Activated T-helper 1 cell treated with anti-CD3 and anti-CD28 coated beads, Interleukin-2, amount 50 U/mL, for 16 hours (primary cell): ENCODE data around the gene CD28.

Experiments used
- DNase-seq, 2 donors: peaks; one replicate each; pipeline ENCODE4 v3.0.0-alpha.2; 2020; ENCODE audit warnings: low read depth in 1 of 2, low spot score in 1 of 2

CD28 gene

DNA sequence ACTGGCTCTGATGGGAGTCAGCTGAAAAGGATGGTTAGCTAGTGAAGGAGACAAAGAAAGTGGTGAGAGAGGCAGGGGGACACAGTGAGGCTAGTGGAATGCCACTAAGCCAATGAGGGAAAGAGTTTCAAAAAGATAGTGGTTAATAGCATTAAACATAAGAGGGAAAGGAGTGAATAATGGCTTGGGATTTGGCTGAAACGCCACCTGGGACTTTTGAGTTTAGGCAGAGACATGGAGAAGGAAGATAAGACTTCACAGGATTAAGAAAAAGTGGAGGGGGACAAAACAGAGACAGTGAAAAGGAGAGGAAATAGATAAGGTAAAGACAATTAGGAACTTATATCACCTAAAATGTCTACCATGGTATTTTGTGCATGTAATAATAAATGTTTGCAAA lies 6.9 kb downstream of the CD28 start:
- DNase-seq, result no peak

GRCh38 chr2:203714112-203714511 lies 7.7 kb downstream of the CD28 start:
- no peak for DNase-seq

GRCh38 chr2:203715744-203716143 lies 9.3 kb downstream of the CD28 start:
- DNase-seq, result no peak

DNA sequence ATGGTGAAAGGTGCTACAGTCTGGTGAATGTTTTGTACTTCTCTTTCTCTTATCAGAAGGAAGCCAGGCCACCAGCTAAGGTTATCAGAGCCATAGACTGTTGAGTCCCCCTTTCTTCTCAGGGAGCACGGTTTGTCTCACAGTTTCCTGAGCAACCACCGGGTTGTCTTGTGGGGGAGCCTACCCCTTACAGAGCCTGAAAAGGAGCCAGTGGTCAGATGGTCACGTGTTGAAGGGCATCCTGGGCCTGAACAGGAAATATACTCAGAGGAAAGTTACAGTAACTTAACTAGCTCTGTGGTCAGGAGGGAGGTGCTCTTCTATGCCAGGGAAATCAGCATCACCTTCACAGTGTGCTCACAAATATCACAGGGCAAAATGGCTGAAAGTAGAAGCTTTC lies 11.6 kb downstream of the CD28 start:
- DNase-seq, result no peak

DNA sequence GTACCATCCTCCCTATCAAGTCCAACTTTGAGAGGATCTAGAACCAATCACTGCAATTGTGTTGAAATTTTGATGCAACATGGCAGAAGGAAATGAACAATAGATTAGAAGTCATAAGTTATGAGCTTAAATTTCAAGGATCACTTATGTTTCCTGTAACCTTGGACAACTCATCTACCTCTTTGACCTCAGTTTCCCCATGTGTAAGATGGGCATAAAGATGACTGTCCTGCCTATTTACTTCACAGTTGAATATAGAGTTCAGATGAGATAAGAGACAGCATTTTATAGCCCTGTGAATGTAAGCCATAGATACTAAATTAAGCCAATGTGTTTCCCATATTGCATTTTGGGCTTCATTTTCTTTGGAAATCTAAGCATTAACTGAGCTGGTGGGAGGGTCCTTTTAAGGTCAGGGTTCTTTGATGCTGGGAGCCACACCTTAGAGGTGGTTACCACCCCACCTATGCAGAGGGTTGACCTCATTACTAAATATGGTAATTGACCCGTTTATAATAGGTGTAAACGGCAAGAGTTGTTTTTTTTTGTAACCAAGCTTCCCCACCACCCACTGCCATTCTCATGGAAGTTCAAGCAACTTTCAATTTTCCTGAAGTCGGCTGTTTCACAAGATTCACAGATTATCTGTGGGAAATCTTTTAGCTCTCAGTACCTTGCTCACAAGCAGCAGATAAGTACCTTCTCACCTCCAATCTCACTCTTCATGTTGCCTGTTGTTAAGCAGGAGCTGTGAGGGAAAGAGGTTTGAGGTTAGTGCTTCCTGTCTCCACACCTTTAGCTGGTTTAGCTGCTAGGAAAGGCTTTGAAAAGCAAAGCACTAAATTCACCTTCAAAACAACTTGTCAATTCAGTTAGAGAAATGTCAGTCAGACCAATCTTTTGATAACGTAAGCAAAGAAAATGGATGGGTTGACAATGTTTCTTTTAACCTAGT lies 13.3 kb downstream of the CD28 start:
- DNase-seq, result no peak

DNA sequence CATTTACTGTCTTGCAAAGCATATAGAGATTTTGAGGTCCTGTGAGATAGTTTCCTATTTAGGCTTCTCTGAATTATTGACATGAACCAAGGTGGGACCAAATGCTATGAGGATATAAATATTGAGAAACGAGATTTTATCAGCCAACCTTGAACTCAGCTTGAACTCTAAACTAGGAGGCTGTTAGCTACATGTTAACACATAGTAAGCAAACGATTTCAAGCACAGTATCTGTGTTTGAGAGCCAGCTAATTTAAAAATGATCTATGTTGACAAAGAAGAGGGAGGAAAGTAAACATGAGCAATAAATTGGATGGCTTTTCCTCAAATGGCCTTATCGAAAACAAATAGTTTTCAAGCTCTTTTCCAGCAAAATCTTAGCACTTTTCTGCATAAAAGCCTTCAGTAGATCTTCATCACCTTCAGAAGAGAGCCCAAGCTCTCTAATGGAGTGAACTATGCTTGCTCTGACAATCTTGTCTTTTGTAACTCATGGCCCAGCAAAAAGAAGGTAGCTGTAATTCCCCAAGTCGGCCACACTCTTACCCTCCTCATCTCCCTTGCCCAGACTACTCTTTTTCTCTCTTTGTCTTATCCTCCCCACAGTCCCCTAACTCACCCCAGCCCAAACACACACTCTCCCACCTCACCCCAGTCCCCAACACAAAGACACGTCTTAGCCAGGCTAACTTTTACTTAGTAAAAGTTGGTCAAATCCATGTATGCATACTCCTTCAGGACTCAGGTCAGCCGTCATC lies 14.7 kb downstream of the CD28 start:
- DNase-seq, result no peak

DNA sequence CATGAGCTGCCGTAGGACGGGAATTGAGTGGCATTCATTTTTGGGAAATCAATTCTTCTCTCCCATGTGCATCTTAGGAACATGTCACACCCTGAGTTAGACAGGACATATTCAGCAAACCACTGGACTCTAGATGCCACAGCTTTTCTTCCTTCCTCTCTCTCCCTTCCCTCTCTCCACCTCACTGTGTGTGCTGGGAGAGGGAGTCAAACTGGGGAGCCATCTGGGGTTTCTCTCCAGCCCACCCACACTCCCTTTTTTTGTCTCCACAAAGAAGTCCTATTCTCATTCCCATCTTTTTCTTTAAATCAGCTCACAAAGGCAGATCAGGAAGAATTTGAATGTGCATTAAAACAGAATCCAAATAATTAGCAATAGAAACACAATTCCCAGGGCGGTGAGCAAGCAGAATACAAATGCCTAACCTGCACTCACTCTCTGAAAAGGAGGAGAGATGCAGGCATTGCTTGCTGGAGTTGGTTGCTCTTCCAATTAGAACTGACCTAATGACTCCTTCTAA lies 15.4 kb downstream of the CD28 start:
- no peak for DNase-seq

DNA sequence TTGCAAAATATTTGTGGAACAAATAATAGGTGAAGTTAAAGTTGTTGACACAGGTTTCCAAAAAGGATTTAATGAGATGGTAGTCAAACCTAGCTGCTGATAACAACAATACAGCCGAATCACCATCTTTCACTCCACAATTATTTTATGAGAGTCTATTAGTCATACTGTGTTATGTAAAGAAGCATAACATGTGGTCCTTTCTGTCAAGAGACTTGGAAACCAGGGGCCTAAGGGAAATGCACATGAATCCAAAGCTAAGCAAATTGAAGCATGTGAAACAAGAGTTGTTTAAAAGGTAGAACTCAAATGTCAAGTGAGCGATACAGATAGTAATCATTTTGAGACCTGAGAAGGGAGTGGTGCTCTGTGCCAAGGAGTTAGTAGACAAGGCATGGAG lies 16.0 kb downstream of the CD28 start:
- no peak for DNase-seq

DNA sequence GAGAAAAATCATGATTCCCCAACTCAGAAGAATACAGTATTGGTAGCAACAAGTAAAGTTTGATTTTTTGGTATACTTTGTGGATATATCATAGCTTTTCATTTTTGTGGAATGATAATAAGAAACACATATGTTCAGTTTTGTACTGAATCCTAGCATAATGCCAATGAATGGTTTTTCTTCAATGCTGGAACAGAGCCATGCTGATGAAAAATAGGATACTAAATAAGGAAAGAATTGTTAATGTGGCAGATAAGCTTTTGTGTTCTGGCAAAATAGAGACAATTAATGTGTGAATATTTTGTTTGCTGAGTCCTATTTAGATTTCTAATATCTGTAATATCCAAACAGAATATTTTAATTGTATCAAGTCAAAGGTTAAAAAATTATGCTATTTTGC lies 21.9 kb downstream of the CD28 start:
- no peak for DNase-seq

GRCh38 chr2:203730076-203730729 lies 23.8 kb downstream of the CD28 start:
- no peak for DNase-seq

DNA sequence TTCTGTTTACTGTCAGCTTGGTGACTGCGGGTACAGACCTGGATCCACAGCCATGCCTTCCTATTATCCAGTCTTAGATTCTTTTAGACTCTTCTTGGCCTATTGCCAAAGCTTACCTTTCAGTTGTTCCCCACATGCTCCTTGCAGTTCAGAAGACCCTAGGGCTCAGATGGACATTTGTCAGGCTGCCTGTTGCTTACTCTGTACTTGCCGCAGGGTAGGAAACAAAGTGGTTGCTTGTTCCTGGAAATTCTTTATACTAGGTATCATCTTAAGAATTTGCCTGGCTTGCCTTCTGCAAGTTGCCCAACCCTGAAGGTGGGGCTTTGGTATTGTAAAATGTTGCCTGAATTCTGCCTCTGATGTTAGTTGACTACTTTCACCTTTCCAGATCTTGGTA lies 24.4 kb downstream of the CD28 start:
- DNase-seq, result no peak

DNA sequence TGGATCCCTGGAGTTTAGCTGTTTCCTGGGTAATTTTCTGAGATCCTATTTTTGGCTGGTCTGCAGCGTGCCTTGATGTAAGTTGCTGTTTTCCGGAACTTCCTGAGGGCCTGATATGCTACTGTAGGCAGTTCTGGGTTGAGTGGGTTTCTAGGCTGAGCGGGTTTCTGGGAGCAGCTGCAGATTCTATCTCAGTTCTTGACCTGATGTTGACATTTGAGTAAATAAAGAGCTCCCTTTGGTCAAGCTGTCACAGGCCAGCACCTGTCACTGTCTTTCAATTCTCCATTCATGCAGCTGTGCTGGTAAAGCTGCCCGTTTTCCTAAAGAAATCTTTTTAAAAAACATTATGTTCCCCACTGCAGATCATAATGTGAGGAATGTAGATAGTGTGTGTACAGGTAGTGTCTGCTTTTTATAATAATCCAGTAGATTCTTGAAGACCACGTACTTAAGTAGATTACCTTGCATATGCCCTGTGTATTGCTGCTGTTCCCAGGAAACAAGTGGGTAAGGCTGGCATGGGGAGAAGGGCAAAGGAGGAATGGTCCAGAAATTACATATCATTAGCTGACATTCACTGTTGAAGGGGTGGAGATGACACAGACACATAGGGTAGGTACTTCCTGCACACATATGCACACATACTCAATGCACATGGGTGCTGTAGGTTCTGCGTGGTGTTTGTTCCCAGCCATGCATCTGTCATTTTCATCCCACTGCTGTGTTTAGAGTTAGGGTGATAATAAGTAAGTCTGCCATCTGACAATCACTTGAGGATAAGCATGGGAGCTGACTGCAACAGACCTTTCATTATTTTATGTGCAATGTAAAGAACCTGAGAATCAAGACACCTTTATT lies 25.9 kb downstream of the CD28 start:
- DNase-seq, result no peak

- DNase-seq, result no peak
Measured at GRCh38 chr2:203732953-203733510, 26.6 kb downstream of the CD28 start.

GRCh38 chr2:203733684-203734083 lies 27.2 kb downstream of the CD28 start:
- no peak for DNase-seq

GRCh38 chr2:203734276-203734983 lies 28.0 kb downstream of the CD28 start:
- no peak for DNase-seq

GRCh38 chr2:203737360-203737759 lies 30.9 kb downstream of the CD28 start:
- no peak for DNase-seq

DNA sequence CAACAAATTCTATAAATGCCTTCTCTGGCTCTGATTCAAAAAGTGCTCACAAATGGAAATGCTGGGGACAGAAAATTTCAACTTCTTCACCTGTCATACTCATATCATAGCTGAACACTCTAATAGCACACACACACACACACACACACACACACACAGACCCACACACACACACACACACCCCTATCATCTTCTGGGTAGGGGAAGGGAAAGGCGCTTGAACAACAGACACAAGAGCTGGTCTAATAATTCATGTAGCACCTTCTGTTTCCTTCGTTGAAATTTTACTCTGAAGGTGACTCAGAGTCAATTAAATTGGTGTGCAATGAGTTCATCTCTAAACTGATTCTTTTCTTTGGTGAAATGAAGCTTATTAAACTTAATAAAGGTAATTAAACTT lies 32.9 kb downstream of the CD28 start:
- DNase-seq, result no peak

GRCh38 chr2:203740871-203741281 lies 34.4 kb downstream of the CD28 start:
- no peak for DNase-seq

GRCh38 chr2:203741566-203741965 lies 35.1 kb downstream of the CD28 start:
- DNase-seq, result no peak
